ENCODE measurements around the gene FBN2.

GRCh38 chr5:128252196-128252595, 285.8 kb downstream of the FBN2 start:
- TF ChIP-seq EZH2 (IDR thresholded peaks at IDR 0.05; ENCODE audit: low read depth) (no peak), CTCF (conservative IDR thresholded peaks at IDR 0.05) (no peak)
